ENCODE measurements around the gene AIPL1.

AIPL1 gene

GRCh38 chr17:6387858-6388257 lies 47.1 kb downstream of the AIPL1 start:
- TF ChIP-seq POU2F2 (IDR thresholded peaks at IDR 0.05; ENCODE audit: low read depth, low read length), result no peak
- no peak for TF ChIP-seq PAX5 (IDR thresholded peaks at IDR 0.05; ENCODE audit: insufficient read depth, low read length, severe bottlenecking)
- no peak for TF ChIP-seq POLR2AphosphoS5 (IDR thresholded peaks at IDR 0.05; ENCODE audit: low read depth, low read length)
- no peak for TF ChIP-seq POLR2A (IDR thresholded peaks at IDR 0.05; ENCODE audit: low read depth, low read length)
- TF ChIP-seq SPI1 (IDR thresholded peaks at IDR 0.05; ENCODE audit: low read depth, low read length), result no peak
- no peak for TF ChIP-seq TAF1 (IDR thresholded peaks at IDR 0.05; ENCODE audit: low read depth, low read length)
- DNase-seq (ENCODE audit: insufficient read length, low spot score) (no peak), FAIRE-seq (no peak)

GRCh38 chr17:6387442-6387841 lies 47.5 kb downstream of the AIPL1 start:
- FAIRE-seq (no peak), DNase-seq (ENCODE audit: insufficient read length, low spot score) (no peak)
- TF ChIP-seq POU2F2 (IDR thresholded peaks at IDR 0.05; ENCODE audit: low read depth, low read length) (no peak), POLR2A (IDR thresholded peaks at IDR 0.05; ENCODE audit: low read depth, low read length) (no peak), PAX5 (IDR thresholded peaks at IDR 0.05; ENCODE audit: insufficient read depth, low read length, severe bottlenecking) (no peak), SPI1 (IDR thresholded peaks at IDR 0.05; ENCODE audit: low read depth, low read length) (no peak), TAF1 (IDR thresholded peaks at IDR 0.05; ENCODE audit: low read depth, low read length) (no peak), POLR2AphosphoS5 (IDR thresholded peaks at IDR 0.05; ENCODE audit: low read depth, low read length) (no peak)

- TF ChIP-seq POLR2AphosphoS5 (IDR thresholded peaks at IDR 0.05; ENCODE audit: low read depth, low read length), result no peak
- TF ChIP-seq POLR2A (IDR thresholded peaks at IDR 0.05; ENCODE audit: low read depth, low read length), result no peak
- TF ChIP-seq PAX5 (IDR thresholded peaks at IDR 0.05; ENCODE audit: insufficient read depth, low read length, severe bottlenecking), result no peak
- no peak for TF ChIP-seq TAF1 (IDR thresholded peaks at IDR 0.05; ENCODE audit: low read depth, low read length)
- TF ChIP-seq SPI1 (IDR thresholded peaks at IDR 0.05; ENCODE audit: low read depth, low read length), result no peak
- TF ChIP-seq POU2F2 (IDR thresholded peaks at IDR 0.05; ENCODE audit: low read depth, low read length), result no peak
- FAIRE-seq (no peak), DNase-seq (ENCODE audit: insufficient read length, low spot score) (no peak)
These were observed 48.8 kb downstream of the AIPL1 start for GRCh38 chr17:6386041-6386630.

- DNase-seq (ENCODE audit: insufficient read length, low spot score), result no peak
- no peak for FAIRE-seq
- TF ChIP-seq POLR2AphosphoS5 (IDR thresholded peaks at IDR 0.05; ENCODE audit: low read depth, low read length) (no peak), TAF1 (IDR thresholded peaks at IDR 0.05; ENCODE audit: low read depth, low read length) (no peak), PAX5 (IDR thresholded peaks at IDR 0.05; ENCODE audit: insufficient read depth, low read length, severe bottlenecking) (no peak), SPI1 (IDR thresholded peaks at IDR 0.05; ENCODE audit: low read depth, low read length) (no peak), POLR2A (IDR thresholded peaks at IDR 0.05; ENCODE audit: low read depth, low read length) (no peak), POU2F2 (IDR thresholded peaks at IDR 0.05; ENCODE audit: low read depth, low read length) (no peak)
These were observed 50.4 kb downstream of the AIPL1 start for GRCh38 chr17:6384481-6384880.

- DNase-seq (ENCODE audit: insufficient read length, low spot score), result no peak
- FAIRE-seq, result no peak
- TF ChIP-seq POLR2AphosphoS5 (IDR thresholded peaks at IDR 0.05; ENCODE audit: low read depth, low read length), result no peak
- TF ChIP-seq TAF1 (IDR thresholded peaks at IDR 0.05; ENCODE audit: low read depth, low read length), result no peak
- no peak for TF ChIP-seq POU2F2 (IDR thresholded peaks at IDR 0.05; ENCODE audit: low read depth, low read length)
- TF ChIP-seq SPI1 (IDR thresholded peaks at IDR 0.05; ENCODE audit: low read depth, low read length), result no peak
- no peak for TF ChIP-seq PAX5 (IDR thresholded peaks at IDR 0.05; ENCODE audit: insufficient read depth, low read length, severe bottlenecking)
- no peak for TF ChIP-seq POLR2A (IDR thresholded peaks at IDR 0.05; ENCODE audit: low read depth, low read length)
These were observed 53.1 kb downstream of the AIPL1 start for GRCh38 chr17:6381526-6382465.

GRCh38 chr17:6380915-6381438 lies 53.9 kb downstream of the AIPL1 start:
- TF ChIP-seq PAX5 (IDR thresholded peaks at IDR 0.05; ENCODE audit: insufficient read depth, low read length, severe bottlenecking), result no peak
- TF ChIP-seq TAF1 (IDR thresholded peaks at IDR 0.05; ENCODE audit: low read depth, low read length), result no peak
- TF ChIP-seq POLR2AphosphoS5 (IDR thresholded peaks at IDR 0.05; ENCODE audit: low read depth, low read length), result no peak
- TF ChIP-seq POU2F2 (IDR thresholded peaks at IDR 0.05; ENCODE audit: low read depth, low read length), result no peak
- no peak for TF ChIP-seq SPI1 (IDR thresholded peaks at IDR 0.05; ENCODE audit: low read depth, low read length)
- no peak for TF ChIP-seq POLR2A (IDR thresholded peaks at IDR 0.05; ENCODE audit: low read depth, low read length)
- FAIRE-seq (no peak), DNase-seq (ENCODE audit: insufficient read length, low spot score) (no peak)

- DNase-seq (ENCODE audit: insufficient read length, low spot score) (no peak), FAIRE-seq (no peak)
- TF ChIP-seq POLR2AphosphoS5 (IDR thresholded peaks at IDR 0.05; ENCODE audit: low read depth, low read length) (no peak), POLR2A (IDR thresholded peaks at IDR 0.05; ENCODE audit: low read depth, low read length) (no peak), SPI1 (IDR thresholded peaks at IDR 0.05; ENCODE audit: low read depth, low read length) (no peak), PAX5 (IDR thresholded peaks at IDR 0.05; ENCODE audit: insufficient read depth, low read length, severe bottlenecking) (no peak), TAF1 (IDR thresholded peaks at IDR 0.05; ENCODE audit: low read depth, low read length) (no peak), POU2F2 (IDR thresholded peaks at IDR 0.05; ENCODE audit: low read depth, low read length) (no peak)
These were observed 57.0 kb downstream of the AIPL1 start for GRCh38 chr17:6377906-6378305.

GRCh38 chr17:6376931-6377361 lies 58.0 kb downstream of the AIPL1 start:
- DNase-seq (ENCODE audit: insufficient read length, low spot score) (no peak), FAIRE-seq (no peak)
- TF ChIP-seq POLR2AphosphoS5 (IDR thresholded peaks at IDR 0.05; ENCODE audit: low read depth, low read length), result no peak
- no peak for TF ChIP-seq POLR2A (IDR thresholded peaks at IDR 0.05; ENCODE audit: low read depth, low read length)
- TF ChIP-seq SPI1 (IDR thresholded peaks at IDR 0.05; ENCODE audit: low read depth, low read length), result no peak
- no peak for TF ChIP-seq PAX5 (IDR thresholded peaks at IDR 0.05; ENCODE audit: insufficient read depth, low read length, severe bottlenecking)
- TF ChIP-seq POU2F2 (IDR thresholded peaks at IDR 0.05; ENCODE audit: low read depth, low read length), result no peak
- no peak for TF ChIP-seq TAF1 (IDR thresholded peaks at IDR 0.05; ENCODE audit: low read depth, low read length)

All from GM12891 (cell line).